ENCODE results near the gene FMN2.

DNA sequence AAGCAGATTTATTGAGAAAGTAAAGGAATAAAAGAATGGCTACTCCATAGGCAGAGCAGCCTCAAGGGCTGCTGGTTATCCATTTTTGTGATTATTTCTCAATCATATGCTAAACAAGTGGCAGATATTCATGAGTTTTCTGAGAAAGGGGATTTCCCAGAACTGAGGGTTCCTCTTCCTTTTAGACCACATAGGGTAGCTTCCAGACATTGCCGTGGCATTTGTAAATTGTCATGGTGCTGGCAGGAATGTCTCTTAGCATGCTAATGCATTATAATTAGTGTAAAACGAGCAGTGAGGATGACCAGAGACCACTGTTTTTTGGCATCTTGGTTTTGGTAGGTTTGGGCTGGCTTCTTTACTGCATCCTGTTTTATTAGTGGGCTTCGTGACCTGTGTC, 16.8 kb upstream of the FMN2 start:
- TF ChIP-seq, protein P1, sequence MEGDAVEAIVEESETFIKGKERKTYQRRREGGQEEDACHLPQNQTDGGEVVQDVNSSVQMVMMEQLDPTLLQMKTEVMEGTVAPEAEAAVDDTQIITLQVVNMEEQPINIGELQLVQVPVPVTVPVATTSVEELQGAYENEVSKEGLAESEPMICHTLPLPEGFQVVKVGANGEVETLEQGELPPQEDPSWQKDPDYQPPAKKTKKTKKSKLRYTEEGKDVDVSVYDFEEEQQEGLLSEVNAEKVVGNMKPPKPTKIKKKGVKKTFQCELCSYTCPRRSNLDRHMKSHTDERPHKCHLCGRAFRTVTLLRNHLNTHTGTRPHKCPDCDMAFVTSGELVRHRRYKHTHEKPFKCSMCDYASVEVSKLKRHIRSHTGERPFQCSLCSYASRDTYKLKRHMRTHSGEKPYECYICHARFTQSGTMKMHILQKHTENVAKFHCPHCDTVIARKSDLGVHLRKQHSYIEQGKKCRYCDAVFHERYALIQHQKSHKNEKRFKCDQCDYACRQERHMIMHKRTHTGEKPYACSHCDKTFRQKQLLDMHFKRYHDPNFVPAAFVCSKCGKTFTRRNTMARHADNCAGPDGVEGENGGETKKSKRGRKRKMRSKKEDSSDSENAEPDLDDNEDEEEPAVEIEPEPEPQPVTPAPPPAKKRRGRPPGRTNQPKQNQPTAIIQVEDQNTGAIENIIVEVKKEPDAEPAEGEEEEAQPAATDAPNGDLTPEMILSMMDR (IDR thresholded peaks at IDR 0.05) = no peak
- TF ChIP-seq POLR2A (IDR thresholded peaks at IDR 0.05) (no peak), EP300 (IDR thresholded peaks at IDR 0.05; ENCODE audit: low read depth) (no peak)
